Right kidney (tissue), 1 donor: ENCODE data around the gene ZBED5.
"Not testable (repeated sequence)": the region's sequence is repeated elsewhere in the genome, so short reads cannot be mapped to it uniquely, and the experiment has no call there.

Experiments
- DNase-seq: peaks from one replicate; pipeline ENCODE4 v3.0.0-alpha.2; 2016

The ZBED5 gene

DNA sequence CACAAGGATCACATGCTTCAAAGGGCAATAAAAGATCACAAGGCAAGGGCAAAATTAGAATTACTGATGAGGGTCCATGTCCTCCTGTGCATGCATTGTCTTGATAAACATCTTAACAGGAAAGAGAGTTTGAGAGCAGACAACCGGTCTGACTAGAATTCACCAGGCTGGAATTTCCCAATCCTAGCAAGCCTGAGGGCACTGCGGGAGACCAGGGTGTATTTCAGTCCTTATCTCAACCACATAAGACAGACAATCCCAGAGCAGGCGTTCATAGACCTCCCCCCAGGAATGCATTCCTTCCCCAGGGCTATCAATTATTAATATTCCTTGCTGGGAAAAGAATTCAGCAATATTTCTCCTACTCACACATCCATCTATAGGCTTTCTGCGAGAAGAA lies 26.4 kb upstream of the ZBED5 start:
- not testable (repeated sequence) for DNase-seq

DNA sequence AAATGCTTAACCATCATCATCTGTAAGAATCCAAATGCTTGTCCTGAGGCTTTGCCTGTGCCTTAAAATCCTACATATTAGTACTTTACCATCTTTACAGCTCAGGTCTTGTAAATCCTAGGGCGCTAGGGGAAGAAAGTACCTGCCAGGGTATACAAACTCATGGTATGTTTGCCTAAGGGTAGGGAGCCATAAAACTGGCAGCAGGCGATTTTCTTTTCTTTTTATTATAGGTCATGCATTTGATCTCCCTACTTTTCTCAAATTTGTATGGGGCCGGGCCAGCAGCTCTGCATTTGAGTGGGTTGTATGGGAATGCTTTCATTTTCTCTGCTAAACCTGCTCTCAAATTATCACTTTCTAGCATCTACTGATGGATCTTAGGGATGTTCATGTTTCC lies 24.0 kb upstream of the ZBED5 start:
- no peak for DNase-seq

DNA sequence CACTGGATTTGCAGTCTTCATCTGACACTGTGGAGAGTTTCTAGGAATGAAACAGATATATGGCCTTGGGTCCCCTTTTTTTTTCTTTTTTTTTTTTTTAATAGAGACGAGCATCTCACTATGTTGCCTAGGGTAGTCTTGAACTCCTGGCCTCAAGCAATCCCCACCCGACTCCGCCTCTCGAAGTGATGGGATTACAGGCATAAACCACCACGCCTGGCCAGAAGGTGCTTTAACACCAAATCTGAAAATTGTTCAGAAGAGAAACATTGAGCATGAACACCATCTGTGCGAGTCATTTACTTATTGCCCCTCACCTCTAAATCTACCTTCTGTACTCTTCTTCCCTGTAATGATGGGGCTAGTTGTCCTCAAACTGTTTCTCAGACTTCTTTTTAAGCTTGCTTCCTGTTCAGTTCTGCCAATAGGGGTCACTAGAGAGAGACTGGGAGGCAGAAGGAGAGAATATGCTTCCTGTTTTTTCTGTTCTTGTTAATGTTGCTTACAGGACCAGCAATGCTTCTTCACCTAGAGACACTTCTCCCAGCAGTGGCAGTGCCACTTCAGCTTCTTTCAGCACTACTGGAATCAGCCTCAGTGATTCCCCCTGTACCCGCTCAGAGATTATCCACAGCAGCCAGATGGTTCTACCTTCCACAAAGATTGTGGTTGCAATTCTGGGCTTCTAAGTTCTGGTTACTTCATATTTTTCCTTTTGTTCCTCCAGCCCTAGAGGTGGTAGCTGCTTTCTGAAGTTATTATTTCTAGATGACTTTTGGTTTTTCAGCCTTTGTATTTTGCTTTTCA lies 20.8 kb upstream of the ZBED5 start:
- no peak for DNase-seq

DNA sequence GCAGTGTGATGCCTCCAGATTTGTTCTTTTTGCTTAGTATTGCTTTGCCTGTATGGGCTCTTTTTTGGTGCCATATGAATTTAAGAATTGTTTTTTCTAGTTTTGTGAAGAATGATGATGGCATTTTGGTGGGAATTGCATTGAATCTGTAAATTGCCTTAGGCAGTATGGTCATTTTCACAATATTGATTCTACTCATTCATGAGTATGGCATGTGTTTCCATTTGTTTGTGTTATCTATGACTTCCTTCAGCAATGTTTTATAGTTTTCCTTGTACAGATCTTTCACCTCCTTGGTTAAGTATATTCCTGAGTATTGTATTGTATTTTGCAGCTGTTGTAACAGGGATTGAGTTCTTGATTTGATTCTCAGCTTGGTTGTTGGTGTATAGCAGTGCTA lies 18.3 kb upstream of the ZBED5 start:
- no peak for DNase-seq

DNA sequence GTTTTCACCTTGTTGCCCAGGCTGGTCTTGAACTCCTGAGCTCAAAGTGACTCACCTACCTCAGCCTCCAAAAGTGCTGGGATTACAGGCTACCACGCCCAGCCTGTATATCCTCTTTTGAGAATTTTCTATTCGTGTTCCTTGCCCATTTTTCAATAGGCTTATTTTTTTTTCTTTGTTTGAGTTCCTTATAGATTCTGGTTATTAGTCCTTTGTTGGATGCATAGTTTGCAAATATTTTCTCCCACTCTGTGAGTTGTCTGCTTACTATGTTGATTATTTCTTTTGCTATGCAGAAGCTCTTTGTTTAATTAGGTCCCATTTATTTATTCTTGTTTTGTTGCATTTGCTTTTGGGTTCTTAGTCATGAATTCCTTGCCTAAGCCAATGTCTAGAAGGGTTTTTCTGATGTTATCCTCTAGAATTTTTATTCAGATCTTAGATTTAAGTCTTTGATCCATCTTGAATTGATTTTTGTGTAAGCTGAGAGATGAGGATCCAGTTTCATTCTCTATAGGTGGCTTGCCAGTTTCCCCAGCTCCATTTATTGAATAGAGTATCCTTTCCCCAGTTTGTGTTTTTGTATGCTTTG lies 17.7 kb upstream of the ZBED5 start:
- DNase-seq = no peak

DNA sequence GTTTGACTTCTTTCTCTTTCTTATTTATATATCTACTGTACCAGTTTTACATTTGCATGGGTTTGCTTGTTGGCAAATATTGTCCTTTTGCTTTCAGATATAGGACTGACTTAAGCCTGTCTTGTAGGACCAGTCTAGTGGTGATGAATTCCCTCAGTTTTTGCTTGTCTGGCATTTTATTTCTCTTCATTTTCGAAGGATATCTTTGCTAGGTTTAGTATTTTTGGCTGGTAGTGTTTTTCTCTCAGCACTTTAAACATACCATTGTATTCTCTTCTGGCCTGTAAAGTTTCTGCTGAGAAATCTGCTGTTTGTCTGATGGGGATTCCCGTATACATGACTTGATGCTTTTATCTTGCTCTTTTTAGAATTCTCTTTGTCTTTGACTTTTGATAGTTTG lies 14.2 kb upstream of the ZBED5 start:
- DNase-seq = no peak

DNA sequence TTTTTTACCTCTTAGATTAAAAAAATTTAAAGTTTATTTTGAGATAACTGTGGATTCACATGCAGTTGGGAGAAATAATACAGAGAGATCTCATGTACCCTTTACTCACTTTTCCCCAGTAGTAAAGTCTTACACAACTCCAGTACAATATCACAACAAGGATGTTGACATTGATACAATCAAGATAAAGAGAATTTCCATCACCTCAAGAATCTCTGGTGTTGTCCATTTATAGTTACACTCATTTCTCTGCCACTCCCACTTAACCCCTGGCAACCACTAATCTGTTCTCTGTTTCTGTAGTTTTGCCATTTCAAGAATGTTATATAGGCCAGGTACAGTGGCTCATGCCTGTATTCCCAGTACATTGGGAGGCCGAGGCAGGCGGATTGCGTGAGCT lies 10.5 kb upstream of the ZBED5 start:
- no peak for DNase-seq

DNA sequence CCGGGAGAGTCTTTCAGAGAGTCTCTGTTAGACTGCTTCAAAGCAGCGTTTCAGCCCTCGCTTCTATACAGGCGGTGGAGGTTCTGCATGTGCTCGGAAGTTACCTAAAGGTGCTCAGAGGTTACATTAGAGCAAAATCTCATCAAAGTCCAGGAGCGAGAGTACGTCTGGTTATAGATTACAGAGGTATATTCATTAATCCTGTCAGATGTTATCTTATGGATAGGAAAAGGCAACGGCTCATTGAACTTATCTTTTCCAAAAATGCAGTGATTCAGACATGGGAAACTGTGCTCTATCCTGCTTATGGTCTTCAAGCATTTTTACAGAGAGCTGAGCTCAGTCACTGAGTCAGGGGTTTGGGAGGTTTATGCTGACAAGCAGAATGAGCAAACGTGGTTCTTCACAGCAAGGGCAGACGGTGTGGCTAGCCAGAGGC lies 9.1 kb upstream of the ZBED5 start:
- DNase-seq = no peak

DNA sequence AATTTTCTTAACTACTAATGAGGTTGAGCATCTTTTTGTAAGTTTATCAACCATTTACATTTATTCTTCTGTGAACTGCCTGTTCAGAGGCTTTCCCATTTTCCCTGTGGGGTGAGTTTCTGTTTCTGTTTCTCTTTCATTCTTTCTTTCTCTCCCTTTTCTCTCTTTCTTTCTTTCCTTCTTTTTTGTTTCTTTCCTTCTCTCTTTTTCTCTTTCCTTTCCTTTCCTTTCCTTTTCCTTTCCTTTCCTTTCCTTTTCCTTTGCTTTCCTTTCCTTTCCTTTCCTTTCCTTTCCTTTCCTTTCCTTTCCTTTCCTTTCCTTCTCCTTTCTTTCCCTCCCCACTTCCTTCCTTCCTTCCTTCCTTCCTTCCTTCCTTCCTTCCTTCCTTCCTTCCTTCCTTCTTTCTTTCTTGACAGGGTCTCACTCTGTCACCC lies 8.0 kb upstream of the ZBED5 start:
- DNase-seq = no peak

DNA sequence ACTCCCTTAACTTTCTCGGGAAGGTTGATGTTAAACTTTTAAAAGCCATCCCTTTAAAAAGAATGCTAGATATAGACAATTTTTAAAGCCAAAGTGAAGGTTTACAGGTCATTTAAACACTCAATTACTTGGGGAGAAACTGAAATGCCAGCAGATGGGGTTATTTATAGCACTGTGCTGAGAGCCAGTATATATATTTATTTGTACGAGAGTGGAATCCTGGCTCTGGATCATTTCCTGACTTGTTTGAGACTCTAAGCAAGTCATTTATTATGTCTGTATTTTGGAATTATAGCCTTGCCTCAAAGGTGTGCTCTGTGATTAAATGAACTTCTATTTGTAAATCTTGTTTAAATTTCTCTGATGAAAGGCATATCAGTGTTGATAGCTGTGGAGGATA lies 6.8 kb upstream of the ZBED5 start:
- DNase-seq = no peak

DNA sequence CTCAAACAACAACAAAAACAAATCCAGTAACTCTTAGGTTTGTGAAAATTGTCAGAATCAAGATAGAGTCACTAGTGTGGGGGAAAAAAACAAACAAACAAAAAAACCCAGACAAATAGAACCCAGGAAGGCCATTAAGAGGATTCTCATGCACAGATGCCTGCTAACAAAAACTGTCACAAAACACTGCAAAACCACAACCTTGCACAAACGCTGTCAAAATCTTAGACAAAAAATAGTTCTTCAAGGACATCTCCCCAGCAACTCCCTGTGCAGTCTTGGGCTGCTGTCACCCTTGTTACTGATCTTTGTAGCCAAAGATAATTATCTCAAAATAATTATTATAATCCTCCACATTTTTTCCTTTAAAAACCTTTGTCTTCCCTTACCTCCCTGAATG lies 4.6 kb upstream of the ZBED5 start:
- no peak for DNase-seq

DNA sequence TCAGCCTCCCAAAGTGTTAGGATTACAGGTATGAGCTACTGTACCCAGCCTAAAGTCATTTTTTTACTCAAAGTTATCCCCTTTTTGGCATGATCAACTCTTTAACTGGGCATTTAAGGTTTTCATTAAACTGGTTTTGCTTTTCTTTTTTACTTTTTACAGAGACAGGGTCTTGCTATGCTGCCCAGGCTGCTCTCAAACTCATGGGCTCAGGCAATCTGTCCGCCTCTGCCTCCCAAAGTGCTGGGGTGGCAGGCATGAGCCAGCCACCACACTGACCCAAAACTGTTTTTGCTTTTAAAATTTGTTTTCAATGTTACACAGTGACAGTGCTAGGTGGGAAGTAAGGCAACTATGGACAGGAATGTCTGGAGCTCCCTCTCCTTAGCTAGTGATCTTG lies 3.9 kb upstream of the ZBED5 start:
- no peak for DNase-seq

DNA sequence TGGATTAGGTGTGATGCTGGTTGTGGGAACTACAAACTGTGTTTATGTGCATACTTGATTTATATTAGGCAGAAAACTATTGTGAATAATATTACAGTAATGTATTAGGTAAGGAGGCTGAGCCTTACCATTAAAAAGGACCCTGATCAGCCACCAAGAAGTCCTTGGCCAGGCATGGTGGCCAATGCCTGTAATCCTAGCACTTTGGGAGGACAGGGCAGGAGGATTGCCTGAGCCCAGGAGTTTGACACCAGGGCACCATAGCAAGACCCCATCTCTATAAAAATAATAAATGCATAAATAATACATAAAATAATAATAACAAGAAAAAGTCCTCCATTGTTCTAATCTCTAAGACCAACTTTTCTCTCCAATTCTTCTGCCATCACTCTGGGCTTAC lies 3.2 kb upstream of the ZBED5 start:
- no peak for DNase-seq

DNA sequence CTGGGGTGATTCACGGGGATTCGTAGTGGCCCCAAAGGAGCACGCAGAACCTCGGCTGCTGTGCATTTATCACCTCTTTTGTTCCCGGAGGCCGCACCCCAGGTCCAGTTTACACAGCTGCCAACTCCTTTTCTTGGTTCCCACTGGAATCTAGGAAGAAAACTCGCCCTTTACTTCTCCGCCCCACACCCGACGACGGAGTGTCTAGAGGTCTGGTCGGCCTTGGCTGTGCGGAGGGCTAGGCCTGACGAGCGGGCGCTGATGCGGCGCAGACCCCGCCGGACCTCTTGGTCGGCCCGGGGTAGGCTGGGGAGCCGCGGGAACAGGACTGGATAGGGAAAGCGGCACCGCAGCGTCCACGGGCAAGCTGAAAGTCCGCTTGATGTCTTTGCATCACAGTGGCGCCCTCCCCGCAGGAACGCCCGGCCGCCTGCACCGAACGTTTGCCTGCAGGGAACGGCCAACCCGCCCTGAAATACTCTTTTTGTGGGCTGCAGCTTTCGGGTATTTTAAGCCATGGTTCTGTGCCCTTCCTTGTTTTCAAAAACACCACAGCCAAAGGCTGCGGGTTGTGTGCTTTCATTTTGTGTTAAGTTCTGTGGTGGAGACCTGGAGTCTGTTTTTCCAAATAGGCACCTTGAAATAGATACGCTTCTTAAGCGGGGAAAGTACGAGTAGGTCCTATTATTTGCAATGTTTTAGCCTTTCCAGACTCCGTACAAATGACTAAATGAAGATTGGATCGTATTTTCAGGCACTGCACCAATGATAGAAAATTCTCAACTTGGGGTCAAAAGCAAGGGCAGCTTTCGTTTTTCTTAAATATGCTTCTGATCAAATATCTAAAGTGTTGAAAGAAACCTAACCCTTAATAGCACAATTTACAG lies 829 bp upstream of the ZBED5 start:
- DNase-seq = peak; percentile 98

DNA sequence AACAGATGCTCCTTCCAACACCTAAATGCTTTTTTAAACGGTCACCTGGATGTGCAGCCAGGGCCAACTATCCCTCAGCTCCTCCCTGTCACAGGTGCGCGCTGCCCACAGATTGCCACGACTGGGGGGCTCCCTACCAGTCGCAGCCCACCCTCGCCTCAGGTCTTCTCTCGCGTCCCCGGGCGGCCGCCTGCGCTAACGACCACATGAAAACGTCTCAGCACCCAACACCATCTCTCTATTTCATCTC lies 469 bp downstream of the ZBED5 start:
- DNase-seq = no peak

DNA sequence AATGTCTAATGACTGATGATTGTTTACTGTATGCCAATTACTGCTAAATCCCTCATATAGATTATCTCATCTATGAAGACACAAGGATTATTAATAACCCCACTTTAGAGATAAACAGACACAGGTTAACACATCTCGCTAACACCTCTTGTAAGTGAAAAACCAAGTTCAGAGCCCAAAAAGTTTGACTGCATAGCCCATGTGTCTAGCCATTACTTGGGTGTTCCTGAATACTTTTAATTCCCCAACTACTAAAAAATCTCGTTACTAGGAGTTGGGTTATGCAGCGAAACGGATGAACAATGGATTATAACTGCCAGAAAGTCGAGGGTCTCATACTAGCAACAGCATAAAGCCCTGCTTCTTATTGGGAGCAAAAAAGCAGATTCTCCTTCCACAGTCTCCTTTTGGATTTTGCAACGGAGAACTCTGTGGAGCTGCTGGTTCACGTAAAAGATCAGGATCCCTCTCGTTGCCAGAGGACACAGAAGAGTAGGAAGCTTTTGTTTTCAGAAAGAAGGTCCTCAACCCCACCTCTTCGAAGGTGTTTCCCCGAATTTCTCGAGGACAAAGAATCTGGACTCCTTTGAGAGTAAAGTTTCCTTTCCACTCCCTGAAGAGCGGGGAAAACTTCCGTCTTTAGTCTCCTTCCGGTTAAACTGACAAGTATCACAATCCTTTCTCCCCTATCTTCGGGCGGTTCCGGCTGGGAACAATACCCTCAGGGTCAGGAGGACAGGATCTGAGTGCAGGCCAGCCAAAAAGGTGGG lies 979 bp downstream of the ZBED5 start:
- no peak for DNase-seq

DNA sequence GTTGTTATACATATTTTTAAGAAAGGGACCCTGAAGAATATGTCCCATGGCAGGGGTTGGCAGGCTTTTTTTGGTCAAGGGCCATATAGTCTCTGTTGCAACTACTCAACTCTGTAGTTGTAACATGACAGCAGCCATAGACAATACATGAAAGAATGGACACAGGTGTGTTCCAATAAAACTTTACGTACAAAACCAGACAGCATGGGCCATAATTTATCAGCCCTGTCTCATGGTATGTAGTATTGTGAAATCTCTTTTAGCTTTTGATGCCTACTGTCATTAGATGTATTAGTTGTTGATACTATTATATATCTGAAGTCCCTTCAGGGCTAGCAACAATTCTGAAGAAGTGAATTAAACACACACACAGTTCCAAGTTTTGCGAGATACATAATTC lies 2.6 kb downstream of the ZBED5 start:
- DNase-seq = no peak

DNA sequence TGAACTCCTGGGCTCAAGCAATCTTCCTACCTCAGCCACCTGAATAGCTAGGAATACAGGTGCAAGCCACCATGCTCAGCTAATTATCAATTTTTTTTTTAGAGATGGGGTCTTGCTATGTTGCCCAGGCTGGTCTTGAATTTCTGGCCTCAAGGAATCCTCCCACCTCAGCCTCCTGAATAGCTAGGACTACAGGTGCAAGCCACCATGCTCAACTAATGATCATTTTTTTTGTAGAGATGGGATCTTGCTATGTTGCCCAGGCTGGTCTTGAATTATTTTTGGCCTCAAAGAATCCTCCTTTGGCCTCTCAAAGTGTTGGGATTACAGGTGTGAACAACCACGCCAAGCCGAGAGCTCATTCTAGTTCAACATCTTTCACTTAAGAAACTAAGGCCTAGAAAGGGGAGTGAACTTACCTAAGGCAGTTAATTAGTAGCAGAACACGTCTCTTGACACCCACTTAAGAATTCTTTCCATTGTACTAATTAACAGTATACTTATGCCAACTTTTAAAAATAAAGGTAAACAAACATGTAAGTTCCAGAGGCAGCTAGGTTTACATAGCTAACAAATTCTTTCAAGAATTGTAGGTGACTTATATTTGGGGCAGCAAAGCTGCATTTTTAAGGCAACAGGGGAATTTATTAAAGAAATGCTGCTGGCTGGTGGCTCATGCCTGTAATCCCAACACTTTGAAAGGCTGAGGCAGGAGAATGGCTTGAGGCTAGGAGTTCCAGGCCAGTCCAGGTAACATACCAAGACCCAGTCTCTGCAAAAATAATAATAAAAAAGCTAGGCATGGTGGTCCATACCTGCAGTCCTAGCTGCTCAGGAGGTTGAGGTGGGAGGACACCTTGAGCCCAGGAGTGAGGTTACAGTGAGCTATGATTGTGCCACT lies 9.6 kb downstream of the ZBED5 start:
- no peak for DNase-seq

DNA sequence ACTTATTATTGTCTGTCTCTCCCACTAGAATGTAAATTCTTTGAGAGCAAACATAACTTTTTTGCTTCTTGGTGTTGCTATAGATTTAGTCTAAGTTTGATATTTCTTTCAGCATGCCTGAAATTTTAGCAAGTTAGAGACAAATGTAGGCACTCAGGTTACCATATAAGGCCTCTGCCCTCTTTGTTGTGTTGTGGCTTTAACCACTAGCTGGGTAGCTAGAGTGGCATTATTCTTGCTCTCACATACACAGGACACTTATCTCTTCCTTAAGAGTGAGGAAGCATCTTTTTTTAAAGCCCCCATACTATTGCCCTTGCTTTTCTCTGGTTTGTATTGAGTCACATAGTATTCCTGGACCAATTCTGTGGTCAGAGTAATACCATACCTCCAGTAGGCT lies 11.2 kb downstream of the ZBED5 start:
- DNase-seq = no peak

DNA sequence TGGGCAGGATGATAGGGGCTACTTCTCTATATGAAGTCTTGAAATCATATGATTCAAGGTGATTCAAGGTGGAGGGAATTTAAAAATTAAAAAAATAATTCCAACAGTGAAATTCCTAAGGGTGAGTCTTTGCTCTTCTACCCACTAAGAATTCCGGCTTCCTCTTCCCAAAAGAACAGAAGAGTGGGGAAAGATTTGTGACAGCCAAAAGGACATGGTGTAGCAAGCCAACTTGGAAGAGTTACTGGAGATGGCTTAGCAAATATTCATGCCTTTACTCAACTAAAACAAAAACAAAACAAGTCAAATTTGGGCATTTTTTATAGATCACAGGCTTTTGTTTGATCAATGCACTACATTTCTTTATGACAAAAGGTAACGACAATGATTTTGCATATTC lies 12.3 kb downstream of the ZBED5 start:
- no peak for DNase-seq

DNA sequence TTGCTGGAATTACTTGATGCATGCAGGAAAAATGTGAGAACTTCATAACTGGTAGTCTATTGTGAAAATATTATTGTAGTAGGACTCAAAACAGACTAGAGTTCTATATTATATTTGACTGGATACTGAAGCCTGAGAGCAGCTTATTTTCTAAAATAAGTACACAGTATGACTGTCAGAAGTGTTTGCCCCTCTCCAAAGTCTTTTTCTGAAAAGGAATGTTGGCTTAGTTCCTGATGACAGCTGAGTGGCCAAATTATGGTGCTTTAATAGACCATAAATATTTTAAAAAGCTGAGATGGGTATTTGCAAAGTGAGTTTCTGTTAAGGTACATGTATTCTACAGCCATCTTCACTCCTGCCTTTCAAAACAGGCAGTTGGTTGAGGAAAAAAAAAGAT lies 13.1 kb downstream of the ZBED5 start:
- no peak for DNase-seq

DNA sequence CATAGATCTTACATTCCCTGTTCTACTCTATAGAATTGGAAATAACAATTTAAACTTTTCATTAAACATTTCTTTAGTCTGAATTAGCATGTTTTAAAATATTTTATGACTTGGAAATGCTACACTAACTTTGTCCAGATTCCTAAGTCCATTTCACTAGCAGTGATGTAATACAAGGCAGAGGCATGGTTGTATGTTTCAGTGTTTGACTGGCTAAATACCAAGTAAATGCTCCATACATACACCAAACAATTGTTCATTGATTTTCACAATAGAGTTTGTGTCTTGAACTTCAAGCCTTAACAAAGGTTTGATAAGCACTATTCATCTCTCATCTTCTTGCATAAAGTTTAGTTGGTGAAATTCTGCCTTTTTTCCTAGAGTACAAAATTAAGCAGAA lies 13.5 kb downstream of the ZBED5 start:
- DNase-seq = no peak
